Upper lobe of left lung (tissue), 4 donors: ENCODE data around the gene MDK.

Experiments
- EP300 ChIP-seq, 4 donors: sonication (generic); formaldehyde crosslinking; IDR thresholded peaks; one replicate each; pipeline ENCODE4 v1.5.1; 2017; ENCODE audit warnings: antibody characterized with exemption in 4 of 4, control low read depth in 2 of 4
- POLR2A ChIP-seq, 4 donors: fragments of 450-650 bp; IDR thresholded peaks; one replicate each; pipeline ENCODE4 v1.5.1; 2016 to 2017; ENCODE audit warnings: antibody characterized with exemption in 4 of 4, mild to moderate bottlenecking in 2 of 4
- POLR2AphosphoS5 ChIP-seq, 2 donors: sonication (generic); formaldehyde crosslinking; IDR thresholded peaks; one replicate each; pipeline ENCODE4 v1.5.1; 2017; ENCODE audit warnings: antibody characterized with exemption in 2 of 2
- TF ChIP-seq, protein P1 (sequence below), 6 experiments: fragments of 450-650 bp in 4 of 6; fragments of 200-600 bp in 2 of 6; sonication (generic) in 2 of 6; IDR thresholded peaks; one replicate each; pipeline ENCODE4 v1.5.1; 2016 to 2019; ENCODE audit warnings: antibody characterized with exemption in 6 of 6

DNA sequence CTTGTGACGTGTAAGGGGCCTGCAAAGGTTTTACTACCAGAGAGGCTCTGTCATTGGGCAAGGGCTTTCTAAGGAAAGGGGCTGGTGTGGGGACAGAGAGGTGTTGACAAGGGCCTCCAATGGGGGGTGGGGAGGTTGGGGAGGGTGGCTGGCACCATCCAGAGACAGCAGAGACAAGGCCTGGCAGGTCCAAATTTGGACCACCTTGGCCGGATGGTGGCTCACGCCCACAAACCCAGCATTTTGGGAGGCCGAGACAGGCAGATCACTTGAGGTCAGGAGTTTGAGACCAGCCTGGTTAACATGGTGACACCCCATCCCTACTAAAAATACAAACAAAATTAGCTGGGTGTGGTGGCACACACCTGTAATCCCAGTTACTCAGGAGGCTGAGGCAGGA, 12.3 kb downstream of the MDK start:
- TF ChIP-seq, protein P1, sequence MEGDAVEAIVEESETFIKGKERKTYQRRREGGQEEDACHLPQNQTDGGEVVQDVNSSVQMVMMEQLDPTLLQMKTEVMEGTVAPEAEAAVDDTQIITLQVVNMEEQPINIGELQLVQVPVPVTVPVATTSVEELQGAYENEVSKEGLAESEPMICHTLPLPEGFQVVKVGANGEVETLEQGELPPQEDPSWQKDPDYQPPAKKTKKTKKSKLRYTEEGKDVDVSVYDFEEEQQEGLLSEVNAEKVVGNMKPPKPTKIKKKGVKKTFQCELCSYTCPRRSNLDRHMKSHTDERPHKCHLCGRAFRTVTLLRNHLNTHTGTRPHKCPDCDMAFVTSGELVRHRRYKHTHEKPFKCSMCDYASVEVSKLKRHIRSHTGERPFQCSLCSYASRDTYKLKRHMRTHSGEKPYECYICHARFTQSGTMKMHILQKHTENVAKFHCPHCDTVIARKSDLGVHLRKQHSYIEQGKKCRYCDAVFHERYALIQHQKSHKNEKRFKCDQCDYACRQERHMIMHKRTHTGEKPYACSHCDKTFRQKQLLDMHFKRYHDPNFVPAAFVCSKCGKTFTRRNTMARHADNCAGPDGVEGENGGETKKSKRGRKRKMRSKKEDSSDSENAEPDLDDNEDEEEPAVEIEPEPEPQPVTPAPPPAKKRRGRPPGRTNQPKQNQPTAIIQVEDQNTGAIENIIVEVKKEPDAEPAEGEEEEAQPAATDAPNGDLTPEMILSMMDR (IDR thresholded peaks at IDR 0.05), result no peak
- TF ChIP-seq POLR2AphosphoS5 (IDR thresholded peaks at IDR 0.05) (no peak), EP300 (IDR thresholded peaks at IDR 0.05) (no peak), POLR2A (IDR thresholded peaks at IDR 0.05) (no peak)
